Stimulated activated CD8-positive, alpha-beta memory T cell treated with anti-CD3 and anti-CD28 coated beads, Interleukin-7, amount 100 ng/mL, for 48 hours (primary cell): ENCODE measurements around the gene ANOS1.
"Not testable (repeated sequence)": the region's sequence is repeated elsewhere in the genome, so short reads cannot be mapped to it uniquely, and the experiment has no call there.

Experiments used
- DNase-seq, 2 donors: peaks; one replicate each; pipeline ENCODE4 v3.0.0-alpha.2; 2020; ENCODE audit warnings: low read depth in 1 of 2; ENCODE audit errors: extremely low read depth in 1 of 2

Gene ANOS1

GRCh38 chrX:8731559-8732395 is at the start of gene ANOS1:
Gene ANOS1 (minus strand): TSS chrX:8732137. CDS start chrX:8732036, 101 bp downstream.
- no peak for DNase-seq

GRCh38 chrX:8773117-8773516 is 41.2 kb upstream of the ANOS1 start:
- no peak for DNase-seq

- DNase-seq = no peak
Measured at GRCh38 chrX:8760021-8760420, 28.1 kb upstream of the ANOS1 start.

- not testable (repeated sequence) for DNase-seq
Measured at GRCh38 chrX:8758706-8759105, 26.8 kb upstream of the ANOS1 start.

GRCh38 chrX:8757609-8758389 is 25.9 kb upstream of the ANOS1 start:
- DNase-seq = not testable (repeated sequence)

- DNase-seq = no peak
Measured at GRCh38 chrX:8755813-8756212, 23.9 kb upstream of the ANOS1 start.

GRCh38 chrX:8755116-8755515 is 23.2 kb upstream of the ANOS1 start:
- DNase-seq = no peak

GRCh38 chrX:8749697-8750096 is 17.8 kb upstream of the ANOS1 start:
- DNase-seq = no peak

GRCh38 chrX:8748855-8749254 is 16.9 kb upstream of the ANOS1 start:
- DNase-seq = no peak

- DNase-seq = no peak
Measured at GRCh38 chrX:8743126-8743732, 11.3 kb upstream of the ANOS1 start.

GRCh38 chrX:8741981-8742380 is 10.0 kb upstream of the ANOS1 start:
- DNase-seq = no peak

- no peak for DNase-seq
Measured at GRCh38 chrX:8738588-8739189, 6.8 kb upstream of the ANOS1 start.

- DNase-seq = no peak
Measured at GRCh38 chrX:8737883-8738282, 5.9 kb upstream of the ANOS1 start.

- DNase-seq = no peak
Measured at GRCh38 chrX:8730812-8731558, 952 bp downstream of the ANOS1 start.

- no peak for DNase-seq
Measured at GRCh38 chrX:8729811-8730210, 2.1 kb downstream of the ANOS1 start.

GRCh38 chrX:8728932-8729535 is 2.9 kb downstream of the ANOS1 start:
- no peak for DNase-seq

- no peak for DNase-seq
Measured at GRCh38 chrX:8726031-8726652, 5.8 kb downstream of the ANOS1 start.

GRCh38 chrX:8724300-8724699 is 7.6 kb downstream of the ANOS1 start:
- no peak for DNase-seq

- DNase-seq = no peak
Measured at GRCh38 chrX:8721536-8721935, 10.4 kb downstream of the ANOS1 start.

GRCh38 chrX:8720136-8720535 is 11.8 kb downstream of the ANOS1 start:
- DNase-seq = no peak
